K562 (cell line): Measurements from ENCODE around the gene YIPF2. TPM values are rescaled to one million over a fixed set of nuclear protein-coding genes. Genes with fewer than 3 reads are reported as not detected.
A peak's percentile ranks its signal among the peaks of the same experiment; 100 is the strongest.

Source experiments
- ADNP ChIP-seq: fragments of 200-800 bp; sonication (Bioruptor generic); IDR thresholded peaks from 2 replicates; pipeline ENCODE4 v1.6.1; 2016; ENCODE audit warnings: missing genetic modification characterization, missing compliant biosample characterization
- FOXM1 ChIP-seq, 2 experiments: fragments of 450-650 bp in 1 of 2; sonication (generic) in 1 of 2; formaldehyde crosslinking in 1 of 2; IDR thresholded peaks; 2 replicates each; pipeline versions ENCODE4 v1.6.1 to v1.9.0; 2017 to 2022; ENCODE audit warnings: low read depth in 2 of 2, mild to moderate bottlenecking in 2 of 2, missing genetic modification reagents in 1 of 2, moderate library complexity in 1 of 2
- NBN ChIP-seq: fragments of 450-650 bp; IDR thresholded peaks from 2 replicates; pipeline ENCODE4 v1.6.1; 2016; ENCODE audit warnings: low read depth, mild to moderate bottlenecking
- RBM25 ChIP-seq: fragments of 200-400 bp; formaldehyde crosslinking; IDR thresholded peaks from 2 replicates; pipeline ENCODE4 v1.6.1; 2018; ENCODE audit warnings: low read length, low read depth, moderate library complexity; ENCODE audit not compliant: severe bottlenecking
- USF1 ChIP-seq: sonication (generic); formaldehyde crosslinking; IDR thresholded peaks from 2 replicates; pipeline ENCODE4 v1.9.0; 2022; ENCODE audit warnings: mild to moderate bottlenecking, missing genetic modification reagents
- YY1 ChIP-seq, 3 experiments: IDR thresholded peaks; 2 replicates each; pipeline ENCODE4 v1.6.1; 2011; ENCODE audit warnings: low read length in 2 of 3, mild to moderate bottlenecking in 2 of 3, moderate library complexity in 2 of 3, borderline replicate concordance in 1 of 3, control low read depth in 1 of 3, low read depth in 1 of 3; ENCODE audit not compliant: insufficient read depth in 3 of 3, insufficient replicate concordance in 2 of 3, control insufficient read depth in 1 of 3, insufficient read length in 1 of 3; ENCODE audit errors: extremely low read depth in 1 of 3
- ZFP91 ChIP-seq: sonication (generic); formaldehyde crosslinking; IDR thresholded peaks from 2 replicates; pipeline ENCODE4 v1.8.0; 2022; ENCODE audit warnings: mild to moderate bottlenecking, missing genetic modification reagents
- ZNF253 ChIP-seq: fragments of 250-450 bp; sonication (Bioruptor Pico); conservative IDR thresholded peaks from 2 replicates; pipeline ENCODE4 v1.6.1; 2021; ENCODE audit warnings: mild to moderate bottlenecking
- ZNF41 ChIP-seq: fragments of 250-450 bp; sonication (Bioruptor Pico); conservative IDR thresholded peaks from 2 replicates; pipeline ENCODE4 v1.4.0; 2020; ENCODE audit warnings: mild to moderate bottlenecking
- polyA plus RNA-seq, 8 experiments: library from polyadenylated mRNA; depleted of rRNA in 4 of 8; stranded (reverse) in 5 of 8; unstranded in 3 of 8; fragments of >200 nt; fragmentation: Nextera tagmentation in 2 of 8; fragmentation: Illumina TruSeq in 1 of 8; extraction: Ambion mirVana in 2 of 8; extraction: Trizol in 1 of 8; gene quantifications; 2 replicates each; pipeline versions ENCODE4 v1.2.1 to v1.2.3, GENCODE V29; 2011 to 2014; ENCODE audit warnings: inconsistent platforms in 1 of 8, missing spikeins in 1 of 8
- total RNA-seq, 7 experiments: library from RNA; depleted of rRNA in 6 of 7; stranded (reverse); fragments of >200 nt in 6 of 7; fragmentation: Illumina TruSeq in 2 of 7; extraction: Trizol in 2 of 7; gene quantifications; 2 replicates each; pipeline versions ENCODE4 v1.2.1 to v1.2.3, GENCODE V29; 2011 to 2021; ENCODE audit warnings: low replicate concordance in 1 of 7
- TF ChIP-seq, protein P1 (sequence below), 2 experiments: fragments of 450-650 bp in 1 of 2; IDR thresholded peaks; 2 replicates each; pipeline ENCODE4 v1.6.1; 2011 to 2017; ENCODE audit warnings: low read depth in 2 of 2, antibody characterized with exemption in 1 of 2, borderline replicate concordance in 1 of 2, low read length in 1 of 2, mild to moderate bottlenecking in 1 of 2, mixed read lengths in 1 of 2; ENCODE audit not compliant: control insufficient read depth in 1 of 2
- TF ChIP-seq, protein P2 (sequence below): fragments of 450-650 bp; formaldehyde crosslinking; IDR thresholded peaks from 2 replicates; pipeline ENCODE4 v1.4.0; 2020; ENCODE audit warnings: mild to moderate bottlenecking, moderate library complexity
- TF ChIP-seq, protein P3 (sequence below), 3 experiments: fragments of 200-800 bp in 1 of 3; fragments of 250-450 bp in 1 of 3; fragments of 450-650 bp in 1 of 3; sonication (Bioruptor Pico) in 1 of 3; sonication (Bioruptor generic) in 1 of 3; formaldehyde crosslinking in 1 of 3; IDR thresholded peaks; 2 replicates each; pipeline versions ENCODE4 v1.6.1 to v1.8.0; 2016 to 2022; ENCODE audit warnings: mild to moderate bottlenecking in 2 of 3, missing genetic modification characterization in 2 of 3, missing compliant biosample characterization in 1 of 3, moderate library complexity in 1 of 3

The YIPF2 gene
- total and polyA plus RNA-seq, 9 of the 15 experiments (the other 6 are each of a cell fraction or from before 2014, with no cell fraction given) = 1.3 to 65.2 (median 31.6) TPM

- TF ChIP-seq, protein P1, sequence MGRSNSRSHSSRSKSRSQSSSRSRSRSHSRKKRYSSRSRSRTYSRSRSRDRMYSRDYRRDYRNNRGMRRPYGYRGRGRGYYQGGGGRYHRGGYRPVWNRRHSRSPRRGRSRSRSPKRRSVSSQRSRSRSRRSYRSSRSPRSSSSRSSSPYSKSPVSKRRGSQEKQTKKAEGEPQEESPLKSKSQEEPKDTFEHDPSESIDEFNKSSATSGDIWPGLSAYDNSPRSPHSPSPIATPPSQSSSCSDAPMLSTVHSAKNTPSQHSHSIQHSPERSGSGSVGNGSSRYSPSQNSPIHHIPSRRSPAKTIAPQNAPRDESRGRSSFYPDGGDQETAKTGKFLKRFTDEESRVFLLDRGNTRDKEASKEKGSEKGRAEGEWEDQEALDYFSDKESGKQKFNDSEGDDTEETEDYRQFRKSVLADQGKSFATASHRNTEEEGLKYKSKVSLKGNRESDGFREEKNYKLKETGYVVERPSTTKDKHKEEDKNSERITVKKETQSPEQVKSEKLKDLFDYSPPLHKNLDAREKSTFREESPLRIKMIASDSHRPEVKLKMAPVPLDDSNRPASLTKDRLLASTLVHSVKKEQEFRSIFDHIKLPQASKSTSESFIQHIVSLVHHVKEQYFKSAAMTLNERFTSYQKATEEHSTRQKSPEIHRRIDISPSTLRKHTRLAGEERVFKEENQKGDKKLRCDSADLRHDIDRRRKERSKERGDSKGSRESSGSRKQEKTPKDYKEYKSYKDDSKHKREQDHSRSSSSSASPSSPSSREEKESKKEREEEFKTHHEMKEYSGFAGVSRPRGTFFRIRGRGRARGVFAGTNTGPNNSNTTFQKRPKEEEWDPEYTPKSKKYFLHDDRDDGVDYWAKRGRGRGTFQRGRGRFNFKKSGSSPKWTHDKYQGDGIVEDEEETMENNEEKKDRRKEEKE (IDR thresholded peaks at IDR 0.05; ENCODE audit: borderline replicate concordance in 1 of 2, control insufficient read depth in 1 of 2, low read depth in 2 of 2, low read length in 1 of 2) = peak in 1 of 2 experiments; percentile 95; a peak in 2 of 4 replicates
- TF ChIP-seq, protein P2, sequence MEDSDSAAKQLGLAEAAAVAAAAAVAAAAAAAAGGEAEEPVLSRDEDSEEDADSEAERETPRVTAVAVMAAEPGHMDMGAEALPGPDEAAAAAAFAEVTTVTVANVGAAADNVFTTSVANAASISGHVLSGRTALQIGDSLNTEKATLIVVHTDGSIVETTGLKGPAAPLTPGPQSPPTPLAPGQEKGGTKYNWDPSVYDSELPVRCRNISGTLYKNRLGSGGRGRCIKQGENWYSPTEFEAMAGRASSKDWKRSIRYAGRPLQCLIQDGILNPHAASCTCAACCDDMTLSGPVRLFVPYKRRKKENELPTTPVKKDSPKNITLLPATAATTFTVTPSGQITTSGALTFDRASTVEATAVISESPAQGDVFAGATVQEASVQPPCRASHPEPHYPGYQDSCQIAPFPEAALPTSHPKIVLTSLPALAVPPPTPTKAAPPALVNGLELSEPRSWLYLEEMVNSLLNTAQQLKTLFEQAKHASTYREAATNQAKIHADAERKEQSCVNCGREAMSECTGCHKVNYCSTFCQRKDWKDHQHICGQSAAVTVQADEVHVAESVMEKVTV (CRISPR knock-in tag) = no peak
- TF ChIP-seq USF1 (CRISPR knock-in tag) = no peak; the same call in 1 of the 2 replicates
- no peak for TF ChIP-seq ZFP91 (CRISPR knock-in tag)
- no peak for TF ChIP-seq ADNP
- peak; percentile 47; the same call in 1 of the 2 replicates for TF ChIP-seq NBN
- TF ChIP-seq, protein P3, sequence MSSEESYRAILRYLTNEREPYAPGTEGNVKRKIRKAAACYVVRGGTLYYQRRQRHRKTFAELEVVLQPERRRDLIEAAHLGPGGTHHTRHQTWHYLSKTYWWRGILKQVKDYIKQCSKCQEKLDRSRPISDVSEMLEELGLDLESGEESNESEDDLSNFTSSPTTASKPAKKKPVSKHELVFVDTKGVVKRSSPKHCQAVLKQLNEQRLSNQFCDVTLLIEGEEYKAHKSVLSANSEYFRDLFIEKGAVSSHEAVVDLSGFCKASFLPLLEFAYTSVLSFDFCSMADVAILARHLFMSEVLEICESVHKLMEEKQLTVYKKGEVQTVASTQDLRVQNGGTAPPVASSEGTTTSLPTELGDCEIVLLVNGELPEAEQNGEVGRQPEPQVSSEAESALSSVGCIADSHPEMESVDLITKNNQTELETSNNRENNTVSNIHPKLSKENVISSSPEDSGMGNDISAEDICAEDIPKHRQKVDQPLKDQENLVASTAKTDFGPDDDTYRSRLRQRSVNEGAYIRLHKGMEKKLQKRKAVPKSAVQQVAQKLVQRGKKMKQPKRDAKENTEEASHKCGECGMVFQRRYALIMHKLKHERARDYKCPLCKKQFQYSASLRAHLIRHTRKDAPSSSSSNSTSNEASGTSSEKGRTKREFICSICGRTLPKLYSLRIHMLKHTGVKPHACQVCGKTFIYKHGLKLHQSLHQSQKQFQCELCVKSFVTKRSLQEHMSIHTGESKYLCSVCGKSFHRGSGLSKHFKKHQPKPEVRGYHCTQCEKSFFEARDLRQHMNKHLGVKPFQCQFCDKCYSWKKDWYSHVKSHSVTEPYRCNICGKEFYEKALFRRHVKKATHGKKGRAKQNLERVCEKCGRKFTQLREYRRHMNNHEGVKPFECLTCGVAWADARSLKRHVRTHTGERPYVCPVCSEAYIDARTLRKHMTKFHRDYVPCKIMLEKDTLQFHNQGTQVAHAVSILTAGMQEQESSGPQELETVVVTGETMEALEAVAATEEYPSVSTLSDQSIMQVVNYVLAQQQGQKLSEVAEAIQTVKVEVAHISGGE (CRISPR knock-in tag; IDR thresholded peaks at IDR 0.05) = peak; percentile 97 to 100 (median 99)
- no peak for TF ChIP-seq ZNF253
- TF ChIP-seq RBM25 = no peak
- peak; percentile 60 to 96 (median 94) for TF ChIP-seq YY1 (IDR thresholded peaks at IDR 0.05; ENCODE audit: borderline replicate concordance in 1 of 3, control insufficient read depth in 1 of 3, extremely low read depth in 1 of 3, insufficient read depth in 3 of 3, insufficient read length in 1 of 3, insufficient replicate concordance in 2 of 3, low read depth in 1 of 3, low read length in 2 of 3)
- TF ChIP-seq FOXM1 (IDR thresholded peaks at IDR 0.05; ENCODE audit: low read depth) = no peak
- TF ChIP-seq FOXM1 (CRISPR knock-in tag; IDR thresholded peaks at IDR 0.05; ENCODE audit: low read depth) = no peak
- TF ChIP-seq ZNF41 = no peak
Measured at GRCh38 chr19:10928563-10929401, at the start of gene YIPF2, which contains the start of gene TIMM29 (continued).
